B cell (primary cell): ENCODE results near the gene KRI1. TPM values are rescaled to one million over a fixed set of nuclear protein-coding genes. Genes with fewer than 3 reads are reported as not detected.
A peak's percentile ranks its signal among the peaks of the same experiment; 100 is the strongest.

Source experiments
- ATAC-seq: fragments of 200-7000 bp; cut with Tn5 transposase; one replicate; pipeline ENCODE4 v1.10.0; 2021; ENCODE audit warnings: low read depth, mild to moderate bottlenecking, moderate number of reproducible peaks, moderate library complexity
- CTCF ChIA-PET: fragments of 350-600 bp; sonication (Branson Sonifier 250); formaldehyde crosslinking; loops from one replicate; lab custom pipeline; 2021; ENCODE audit warnings: antibody characterized with exemption, inconsistent platforms; lab: Charles Lee
- POLR2A ChIA-PET: fragments of 350-600 bp; sonication (Branson Sonifier 250); formaldehyde crosslinking; loops from one replicate; lab custom pipeline; 2021; ENCODE audit warnings: antibody characterized with exemption; lab: Charles Lee
- DNase-seq: peaks from one replicate; pipeline ENCODE4 v3.0.0; 2013
- H2AFZ ChIP-seq: 2 replicates; pipeline ENCODE4 v1.6.1; 2012; ENCODE audit warnings: mild to moderate bottlenecking, low read depth, low read length; ENCODE audit not compliant: insufficient read depth, poor library complexity, severe bottlenecking
- H3K27ac ChIP-seq, 2 donors: 1 replicate in 1 of 2; 2 replicates in 1 of 2; pipeline ENCODE4 v1.5.1; 2012 to 2013; ENCODE audit warnings: low read length in 2 of 2, mild to moderate bottlenecking in 2 of 2, moderate library complexity in 1 of 2
- H3K27me3 ChIP-seq, 4 experiments: fragments of 200-600 bp in 1 of 4; sonication (generic) in 1 of 4; replicated peaks in 1 of 4; 1 replicate in 2 of 4; 2 replicates in 2 of 4; pipeline versions ENCODE4 v1.6.1 to v1.7.0; 2013 to 2016; ENCODE audit warnings: low read length in 3 of 4, mild to moderate bottlenecking in 2 of 4, mixed read lengths in 1 of 4, moderate library complexity in 1 of 4; ENCODE audit not compliant: insufficient read depth in 4 of 4, control insufficient read depth in 3 of 4; ENCODE audit errors: control extremely low read depth in 1 of 4
- H3K36me3 ChIP-seq, 2 experiments: replicated peaks in 1 of 2; 1 replicate in 1 of 2; 2 replicates in 1 of 2; pipeline versions ENCODE4 v1.6.1 to v1.7.1; 2013; ENCODE audit warnings: low read length in 1 of 2; ENCODE audit not compliant: insufficient read depth in 2 of 2, control insufficient read depth in 1 of 2; ENCODE audit errors: control extremely low read depth in 1 of 2, extremely low read depth in 1 of 2
- H3K4me1 ChIP-seq, 2 donors: fragments of 200-600 bp in 1 of 2; sonication (generic) in 1 of 2; 1 replicate in 1 of 2; 2 replicates in 1 of 2; pipeline versions ENCODE4 v1.5.1 to v1.6.1; 2013 to 2017; ENCODE audit warnings: low read length in 2 of 2; ENCODE audit not compliant: control insufficient read depth in 2 of 2, insufficient read depth in 2 of 2
- H3K4me2 ChIP-seq: replicated peaks from 2 replicates; pipeline ENCODE3; 2012; ENCODE audit warnings: mild to moderate bottlenecking, low read depth, low read length; ENCODE audit not compliant: poor library complexity, severe bottlenecking
- H3K4me3 ChIP-seq, 5 experiments: fragments of 200-600 bp in 1 of 5; sonication (generic) in 1 of 5; 1 replicate in 3 of 5; 2 replicates in 2 of 5; pipeline versions ENCODE4 v1.5.1 to v1.7.0; 2011 to 2016; ENCODE audit warnings: low read length in 4 of 5, mild to moderate bottlenecking in 4 of 5, low read depth in 2 of 5, control low read depth in 1 of 5, moderate library complexity in 1 of 5; ENCODE audit not compliant: insufficient read depth in 1 of 5; ENCODE audit errors: control extremely low read depth in 1 of 5, extremely low read depth in 1 of 5
- H3K79me2 ChIP-seq: fragments of 200-600 bp; sonication (generic); one replicate; pipeline ENCODE4 v1.6.0; 2016; ENCODE audit warnings: low read length; ENCODE audit not compliant: control insufficient read depth, insufficient read depth
- H3K9ac ChIP-seq: fragments of 200-600 bp; sonication (generic); 2 replicates; pipeline ENCODE4 v1.6.1; 2017; ENCODE audit warnings: mild to moderate bottlenecking, low read length, moderate library complexity
- H3K9me3 ChIP-seq, 3 donors: one replicate each; pipeline versions ENCODE4 v1.6.1 to v1.7.1; 2013; ENCODE audit warnings: low read length in 2 of 3; ENCODE audit not compliant: control insufficient read depth in 2 of 3, insufficient read depth in 1 of 3; ENCODE audit errors: control extremely low read depth in 1 of 3
- H4K20me1 ChIP-seq: 2 replicates; pipeline ENCODE4 v1.6.0; 2012; ENCODE audit warnings: mild to moderate bottlenecking, low read length; ENCODE audit not compliant: insufficient read depth, control insufficient read depth, poor library complexity, severe bottlenecking
- H3K27ac Mint-ChIP-seq: one replicate; pipeline ENCODE4 v1.8.0; 2021; ENCODE audit warnings: mixed read lengths
- H3K27me3 Mint-ChIP-seq: one replicate; pipeline ENCODE4 v1.8.0; 2021; ENCODE audit warnings: mixed read lengths
- H3K4me1 Mint-ChIP-seq: one replicate; pipeline ENCODE4 v1.8.0; 2021; ENCODE audit warnings: mixed read lengths
- H3K4me3 Mint-ChIP-seq: one replicate; pipeline ENCODE4 v1.8.0; 2021; ENCODE audit warnings: mixed read lengths
- H3K9me3 Mint-ChIP-seq: one replicate; pipeline ENCODE4 v1.8.0; 2022; ENCODE audit warnings: mixed read lengths; ENCODE audit not compliant: insufficient read depth
- EZH2 ChIP-seq: IDR thresholded peaks from 2 replicates; pipeline ENCODE4 v1.6.1; 2012; ENCODE audit warnings: borderline replicate concordance, low read depth, mild to moderate bottlenecking, moderate library complexity, low read length; ENCODE audit not compliant: insufficient read depth, poor library complexity, severe bottlenecking
- WGBS: methylation state at CpG from one replicate; pipeline ENCODE4 v1.1.5; 2013; ENCODE audit warnings: missing lambda C conversion rate; ENCODE audit not compliant: insufficient coverage; 5-methylcytosine and 5-hydroxymethylcytosine counted together
- intact Hi-C: fragments of 100-400 bp; cut with micrococcal nuclease; formaldehyde crosslinking; loops from one replicate; pipeline ENCODE4 v1.10.0; 2022
- polyA plus RNA-seq: library from polyadenylated mRNA; depleted of rRNA; stranded (reverse); fragments of >200 nt; gene quantifications from 2 replicates; pipeline ENCODE4 v1.2.3, GENCODE V29; 2012
- total RNA-seq, 2 donors: library from RNA; stranded (reverse); fragments of 120-200 nt in 1 of 2; gene quantifications; 1 replicate in 1 of 2; 2 replicates in 1 of 2; pipeline versions ENCODE4 v1.2.3 to v1.2.4, GENCODE V29; 2013 to 2022
- TF ChIP-seq, protein P1 (sequence below): fragments of 200-600 bp; IDR thresholded peaks from one replicate; pipeline ENCODE4 v1.8.0; 2022; ENCODE audit warnings: antibody characterized with exemption, mild to moderate bottlenecking

The KRI1 gene
- total and polyA plus RNA-seq, 2 donors (not counting 1 experiment from before 2014, with no cell fraction given), result 46.7 to 62.8 TPM

GRCh38 chr19:10603084-10603872 is 37.5 kb upstream of the KRI1 start:
- TF ChIP-seq EZH2, result no peak
- TF ChIP-seq, protein P1, sequence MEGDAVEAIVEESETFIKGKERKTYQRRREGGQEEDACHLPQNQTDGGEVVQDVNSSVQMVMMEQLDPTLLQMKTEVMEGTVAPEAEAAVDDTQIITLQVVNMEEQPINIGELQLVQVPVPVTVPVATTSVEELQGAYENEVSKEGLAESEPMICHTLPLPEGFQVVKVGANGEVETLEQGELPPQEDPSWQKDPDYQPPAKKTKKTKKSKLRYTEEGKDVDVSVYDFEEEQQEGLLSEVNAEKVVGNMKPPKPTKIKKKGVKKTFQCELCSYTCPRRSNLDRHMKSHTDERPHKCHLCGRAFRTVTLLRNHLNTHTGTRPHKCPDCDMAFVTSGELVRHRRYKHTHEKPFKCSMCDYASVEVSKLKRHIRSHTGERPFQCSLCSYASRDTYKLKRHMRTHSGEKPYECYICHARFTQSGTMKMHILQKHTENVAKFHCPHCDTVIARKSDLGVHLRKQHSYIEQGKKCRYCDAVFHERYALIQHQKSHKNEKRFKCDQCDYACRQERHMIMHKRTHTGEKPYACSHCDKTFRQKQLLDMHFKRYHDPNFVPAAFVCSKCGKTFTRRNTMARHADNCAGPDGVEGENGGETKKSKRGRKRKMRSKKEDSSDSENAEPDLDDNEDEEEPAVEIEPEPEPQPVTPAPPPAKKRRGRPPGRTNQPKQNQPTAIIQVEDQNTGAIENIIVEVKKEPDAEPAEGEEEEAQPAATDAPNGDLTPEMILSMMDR, result no peak
- Histone ChIP-seq H3K79me2 (peaks cover 57% of the 10 kb centered on the region), H3K4me2 (peak overlapping the region; percentile 99), H3K4me3 (peak overlapping the region; percentile 89 to 100 (median 94)), H3K27ac (peak overlapping the region; percentile 97 to 99), H2AFZ (peak overlapping the region; percentile 53), H3K36me3 (peaks cover 0 to 7% of the 10 kb centered on the region in 2 experiments), H3K27me3 (no peaks in the 10 kb centered on the region), H3K9ac (peak overlapping the region; percentile 98), H3K9me3 (no peaks in the 10 kb centered on the region), H3K4me1 (peaks cover 30 to 50% of the 10 kb centered on the region in 2 donors), H4K20me1 (peaks cover 26% of the 10 kb centered on the region)
- H3K27ac Mint-ChIP-seq, result peak overlapping the region; percentile 99
- H3K27me3 Mint-ChIP-seq, result no peaks in the 10 kb centered on the region
- CTCF ChIA-PET, result interaction anchor here (1.1 to 5.0 kb wide), 5 partner anchors 9 to 42 kb away, joined by 3 to 81 read pairs (median 6); no protein-coding TSS in a partner anchor
- no peaks in the 10 kb centered on the region for H3K9me3 Mint-ChIP-seq
- under 1% methylated on average over 16 of the region's 19 CpGs for WGBS
- intact Hi-C loops, result loop anchor here (1.0 to 2.0 kb wide), 4 partner anchors 22 to 60 kb away; partner anchors contain the start of gene ATG4D
- peak; percentile 64 for ATAC-seq
- peak; percentile 88 for DNase-seq
- POLR2A ChIA-PET, result interaction anchor here (0.7 to 4.1 kb wide), 18 partner anchors 8 to 232 kb away, joined by 3 to 24 read pairs (median 5); partner anchors contain the start of genes KRI1 and TMED1
- H3K4me1 Mint-ChIP-seq, result peaks cover 39% of the 10 kb centered on the region
- H3K4me3 Mint-ChIP-seq, result peak overlapping the region; percentile 96
